AG10803 (cell line): ENCODE data around the gene ATP8B3.
"Not testable (repeated sequence)": the region's sequence is repeated elsewhere in the genome, so short reads cannot be mapped to it uniquely, and the experiment has no call there.

ENCODE experiments used
- DNase-seq: peaks from one replicate; pipeline ENCODE4 v3.0.0; 2010; ENCODE audit warnings: low read depth
- H3K4me3 ChIP-seq: 2 replicates; pipeline ENCODE4 v1.5.1; 2011; ENCODE audit warnings: mild to moderate bottlenecking, low read length, control low read depth
- CTCF ChIP-seq: conservative IDR thresholded peaks from 2 replicates; pipeline ENCODE4 v1.5.1; 2011; ENCODE audit warnings: mild to moderate bottlenecking, low read length, control low read depth, inconsistent platforms

ATP8B3 gene

GRCh38 chr19:1765232-1765903 is 46.7 kb downstream of the ATP8B3 start:
- no peak for TF ChIP-seq CTCF
- no peak for DNase-seq
- H3K4me3 ChIP-seq, result no peak overlapping the region

- no peak for DNase-seq
- no peak overlapping the region for H3K4me3 ChIP-seq
- no peak for TF ChIP-seq CTCF
These were observed 47.3 kb downstream of the ATP8B3 start for GRCh38 chr19:1764729-1765128.

- H3K4me3 ChIP-seq, result no peak overlapping the region
- no peak for TF ChIP-seq CTCF
- no peak for DNase-seq
These were observed 48.1 kb downstream of the ATP8B3 start for GRCh38 chr19:1763648-1764639.

GRCh38 chr19:1762243-1763117 is 49.6 kb downstream of the ATP8B3 start:
- no peak overlapping the region for H3K4me3 ChIP-seq
- no peak for DNase-seq
- TF ChIP-seq CTCF, result no peak

GRCh38 chr19:1761528-1762242 is 50.4 kb downstream of the ATP8B3 start:
- DNase-seq, result no peak
- no peak overlapping the region for H3K4me3 ChIP-seq
- no peak for TF ChIP-seq CTCF

GRCh38 chr19:1760786-1761527 is 51.1 kb downstream of the ATP8B3 start:
- DNase-seq, H3K4me3 ChIP-seq: not testable (repeated sequence)
